Stimulated activated CD4-positive, alpha-beta T cell treated with anti-CD3 and anti-CD28 coated beads, Interleukin-1b, Interleukin-23, amount 100 ng/mL, for 48 hours (primary cell): ENCODE measurements around the gene ENTHD1.
"Not testable (repeated sequence)": the region's sequence is repeated elsewhere in the genome, so short reads cannot be mapped to it uniquely, and the experiment has no call there.

Experiments used
- DNase-seq: peaks from one replicate; pipeline ENCODE4 v3.0.0-alpha.2; 2020

ENTHD1 gene

DNA sequence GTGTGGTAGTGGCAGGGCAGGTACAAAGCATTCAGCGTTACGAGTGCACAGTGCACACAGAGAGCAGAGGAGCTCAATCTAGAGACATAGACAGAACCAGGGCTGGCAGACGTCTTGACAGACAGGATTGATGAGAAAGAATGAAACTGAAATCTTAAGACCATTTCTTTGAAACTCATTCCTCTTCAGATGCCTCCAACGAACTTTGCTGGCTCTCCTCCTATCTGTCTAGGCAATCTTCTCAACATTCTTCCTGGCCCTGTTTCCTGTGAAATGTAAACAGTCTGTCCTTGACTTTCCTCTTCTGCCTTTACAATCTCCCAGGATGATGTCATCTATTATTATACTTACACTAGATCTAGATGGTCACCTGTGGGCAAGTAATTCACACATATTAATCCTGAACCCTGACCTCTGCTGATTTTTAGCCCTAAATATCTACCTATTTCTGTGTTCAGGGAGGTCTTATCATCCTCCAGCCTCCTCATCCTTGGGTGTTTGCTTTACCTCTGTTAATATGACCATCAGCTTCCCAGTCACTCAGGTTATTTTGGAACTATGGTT is 119.5 kb downstream of the ENTHD1 start:
- peak; percentile 30 for DNase-seq

DNA sequence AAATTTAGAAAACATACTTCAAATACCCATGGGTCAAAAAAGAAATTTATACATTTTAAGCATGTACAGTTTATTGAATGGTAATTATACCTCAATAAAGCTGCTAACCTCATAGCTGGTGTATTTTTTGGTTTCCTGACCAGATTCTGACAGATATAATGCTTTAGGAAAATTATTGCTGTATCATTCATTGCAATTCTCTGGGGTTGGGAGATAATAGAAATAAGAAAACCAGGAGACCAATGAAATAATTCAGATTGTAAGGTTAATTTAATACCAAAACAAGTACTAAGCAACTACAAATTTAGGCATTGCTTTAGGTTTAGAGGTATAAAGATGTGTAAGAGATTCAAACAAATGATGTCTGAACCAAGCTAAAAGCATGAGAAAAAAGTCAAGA is 120.1 kb downstream of the ENTHD1 start:
- DNase-seq, result no peak

DNA sequence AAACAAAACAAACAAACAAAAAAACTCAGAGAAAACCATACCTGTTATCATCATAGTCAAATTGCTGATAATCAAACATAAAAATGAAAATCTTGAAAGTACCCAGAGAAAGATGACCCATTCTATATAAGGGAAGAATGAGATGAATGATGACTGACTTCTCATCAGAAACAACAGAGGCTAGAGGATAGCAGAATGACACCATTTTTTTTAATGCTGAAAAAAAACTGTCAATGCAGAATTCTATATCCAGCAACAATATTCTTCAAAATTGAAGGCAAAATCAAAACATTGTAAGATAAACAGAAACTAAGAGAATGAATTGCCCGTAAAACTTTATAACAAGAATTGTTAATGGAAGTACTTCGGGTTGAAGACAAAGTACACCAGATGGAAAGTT is 122.1 kb downstream of the ENTHD1 start:
- DNase-seq, result no peak

DNA sequence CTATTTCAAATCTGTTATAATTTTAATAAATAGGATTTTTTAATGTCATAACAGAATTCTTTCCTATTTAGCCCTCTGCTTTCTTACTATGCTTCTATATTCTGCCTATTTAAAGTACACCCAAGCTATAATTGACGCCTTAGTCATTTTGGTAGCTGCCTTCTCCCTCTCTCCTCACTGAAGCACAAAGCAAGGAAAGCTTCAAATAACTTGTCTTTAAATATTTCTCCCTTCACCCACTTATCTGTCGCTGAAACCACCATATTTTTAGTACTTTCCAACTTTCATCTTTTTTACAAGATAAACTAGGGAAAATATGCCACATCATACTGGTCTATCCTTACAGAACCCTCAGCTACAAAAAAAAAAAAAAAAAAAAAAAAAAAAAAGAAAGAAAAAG is 127.9 kb downstream of the ENTHD1 start:
- no peak for DNase-seq

DNA sequence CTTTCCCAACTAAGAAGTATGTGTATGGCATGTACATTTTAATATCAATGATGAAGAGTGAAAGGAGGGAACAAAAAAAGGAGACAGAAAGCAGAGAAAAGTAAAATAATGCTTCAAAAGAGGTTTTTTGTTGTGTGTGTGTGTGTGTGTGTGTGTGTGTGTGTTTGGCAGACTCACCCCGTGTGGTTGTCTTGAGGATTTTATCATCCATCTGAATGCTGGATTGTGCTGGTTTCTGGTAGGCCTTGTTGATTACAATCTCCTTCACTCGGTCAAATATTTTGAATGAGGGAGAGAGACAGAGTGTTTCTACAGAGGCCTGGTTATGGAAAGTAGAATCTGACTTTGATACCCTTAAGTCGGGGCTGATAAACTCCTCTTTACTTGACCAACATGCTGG is 128.5 kb downstream of the ENTHD1 start:
- no peak for DNase-seq

DNA sequence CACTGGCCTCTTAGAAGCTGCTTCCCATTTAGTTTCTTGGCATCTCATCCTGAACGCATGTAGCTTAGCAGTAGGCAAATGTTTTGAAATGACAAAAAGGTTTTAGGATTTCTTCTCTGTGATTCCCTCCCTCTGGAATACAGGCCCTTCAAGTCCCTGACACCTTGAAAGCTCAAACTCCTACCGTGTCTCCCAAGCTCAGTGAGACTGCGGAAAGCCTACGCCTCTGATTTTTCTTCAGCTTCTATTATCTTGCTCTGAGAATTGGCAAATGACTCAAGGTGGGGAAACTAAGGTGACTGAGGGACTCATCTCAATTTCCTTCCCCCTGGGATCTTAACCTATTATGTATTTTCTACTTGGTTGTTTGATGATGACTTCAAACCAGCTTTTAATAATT is 130.3 kb downstream of the ENTHD1 start:
- no peak for DNase-seq

DNA sequence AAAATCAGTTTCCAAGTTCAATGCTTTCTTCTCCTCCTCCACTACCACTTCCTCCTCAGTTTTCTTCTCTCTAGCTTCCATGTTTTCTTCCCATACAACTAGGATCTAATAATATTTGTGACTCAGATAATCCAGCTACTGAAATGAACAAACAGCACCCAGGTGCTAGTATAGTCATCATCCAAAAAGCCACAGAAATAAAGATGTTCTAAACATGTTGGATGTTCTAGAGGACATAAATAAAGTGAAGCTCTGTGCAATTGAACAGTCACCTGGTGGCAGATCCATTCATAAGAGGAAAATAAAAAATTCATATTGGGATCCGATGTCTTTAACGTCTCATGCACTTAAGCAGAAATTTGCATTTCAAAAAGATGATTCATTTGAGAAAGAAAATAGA is 142.8 kb downstream of the ENTHD1 start:
- no peak for DNase-seq

DNA sequence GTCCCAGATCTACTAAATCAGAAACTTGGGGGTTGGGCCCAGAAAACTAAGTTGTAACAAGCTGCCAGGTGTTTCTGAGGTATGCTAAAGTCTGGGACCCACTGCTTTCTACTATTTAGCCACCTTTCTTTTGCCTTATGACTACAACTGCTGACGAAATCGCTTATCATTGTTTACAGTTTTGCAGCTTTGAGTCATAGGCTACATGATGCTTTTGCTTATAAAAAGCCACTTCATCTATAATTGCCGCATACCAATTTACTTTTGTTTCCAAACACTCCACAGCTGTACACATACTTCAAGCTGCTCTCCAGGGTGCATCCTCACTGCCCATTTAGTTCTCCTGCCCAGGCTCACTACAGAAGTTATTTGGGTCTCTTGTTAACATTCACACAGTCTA is 144.7 kb downstream of the ENTHD1 start:
- DNase-seq, result no peak

DNA sequence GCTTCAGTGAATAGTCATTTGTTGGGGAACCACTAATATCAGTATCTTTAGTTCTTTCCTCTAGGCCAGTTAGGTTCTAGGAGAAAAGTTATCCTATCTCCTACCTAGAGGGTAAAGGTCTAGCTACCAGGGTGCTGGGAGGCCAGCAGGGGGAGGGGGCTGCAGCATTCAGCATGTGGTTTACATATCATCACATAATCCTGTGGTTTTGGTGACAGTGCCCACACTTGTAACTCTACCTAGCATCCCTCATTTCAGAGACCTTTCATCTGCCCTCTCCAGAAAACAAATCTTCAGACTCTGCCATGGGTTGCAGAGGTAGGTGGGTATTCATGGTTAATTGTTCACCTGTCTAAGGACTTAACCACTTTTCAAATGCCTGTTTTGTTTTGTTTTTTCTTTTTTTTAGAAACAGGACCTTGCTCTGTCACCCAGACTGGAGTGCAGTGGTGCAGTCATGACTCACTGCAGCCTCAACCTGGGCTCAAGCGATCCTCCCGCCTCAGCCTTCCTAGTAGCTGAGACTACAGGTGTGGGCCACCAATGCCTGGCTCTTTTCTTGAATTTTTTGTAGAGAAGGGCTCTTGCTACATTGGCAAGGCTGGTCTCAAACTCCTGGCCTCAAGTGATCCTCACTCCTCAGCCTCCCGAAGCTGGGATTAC is 146.8 kb downstream of the ENTHD1 start:
- peak; percentile 23 for DNase-seq

DNA sequence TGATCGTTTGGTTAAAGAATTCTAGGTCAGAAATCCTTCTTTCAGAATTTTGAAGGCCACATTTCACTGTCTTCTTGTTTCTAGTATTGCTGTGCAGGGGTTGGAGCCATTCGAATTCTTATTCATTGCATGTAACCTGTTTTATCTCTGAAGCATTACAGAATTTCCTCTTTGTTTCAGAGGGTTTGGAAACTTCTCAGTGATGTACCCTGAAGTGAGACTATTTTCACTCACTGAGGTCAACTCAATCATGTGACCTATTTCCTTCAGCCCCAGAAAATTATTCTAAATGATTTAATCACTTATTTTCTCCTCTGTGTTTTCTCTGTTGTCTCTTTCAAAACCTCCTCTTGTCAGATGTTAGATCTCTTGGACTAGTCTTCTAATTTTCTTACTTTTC is 147.8 kb downstream of the ENTHD1 start:
- DNase-seq, result no peak

DNA sequence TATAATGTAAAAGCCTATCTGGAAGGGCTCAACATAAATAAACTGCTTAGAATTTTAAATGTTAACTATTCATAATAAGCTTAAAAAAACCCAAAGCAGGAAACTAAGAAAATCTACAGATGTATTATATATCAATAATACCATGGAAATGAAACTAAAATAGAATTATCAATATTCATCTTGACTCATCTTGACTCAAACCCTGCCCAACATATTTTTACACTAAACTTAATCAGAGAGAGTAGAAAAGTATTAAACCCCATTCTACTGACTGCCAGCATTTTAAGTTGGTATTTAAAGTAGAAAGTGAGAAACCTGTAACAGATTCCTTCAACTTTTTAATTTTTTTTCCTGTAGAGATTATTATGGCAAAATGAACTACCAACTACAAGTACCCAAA is 149.2 kb downstream of the ENTHD1 start:
- no peak for DNase-seq

DNA sequence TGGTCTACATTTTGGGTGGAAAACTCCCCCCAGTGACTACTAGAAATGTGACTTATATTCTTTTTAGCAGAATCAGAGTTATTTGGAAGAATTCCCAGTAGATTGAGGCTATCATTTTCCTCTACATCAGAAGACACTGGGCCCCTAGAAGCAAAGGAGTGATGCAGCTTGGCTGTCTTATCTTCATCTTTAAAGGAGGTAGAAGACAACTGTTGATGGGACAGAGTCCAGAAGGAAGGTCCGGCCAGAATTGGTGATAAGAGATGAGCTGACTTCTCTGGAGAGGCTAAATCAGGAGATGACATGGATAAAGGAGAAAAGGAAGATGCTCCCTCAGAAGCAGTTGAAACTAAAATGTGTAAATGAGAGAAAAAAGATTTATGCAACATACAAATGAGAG is 149.6 kb downstream of the ENTHD1 start:
- DNase-seq, result no peak

DNA sequence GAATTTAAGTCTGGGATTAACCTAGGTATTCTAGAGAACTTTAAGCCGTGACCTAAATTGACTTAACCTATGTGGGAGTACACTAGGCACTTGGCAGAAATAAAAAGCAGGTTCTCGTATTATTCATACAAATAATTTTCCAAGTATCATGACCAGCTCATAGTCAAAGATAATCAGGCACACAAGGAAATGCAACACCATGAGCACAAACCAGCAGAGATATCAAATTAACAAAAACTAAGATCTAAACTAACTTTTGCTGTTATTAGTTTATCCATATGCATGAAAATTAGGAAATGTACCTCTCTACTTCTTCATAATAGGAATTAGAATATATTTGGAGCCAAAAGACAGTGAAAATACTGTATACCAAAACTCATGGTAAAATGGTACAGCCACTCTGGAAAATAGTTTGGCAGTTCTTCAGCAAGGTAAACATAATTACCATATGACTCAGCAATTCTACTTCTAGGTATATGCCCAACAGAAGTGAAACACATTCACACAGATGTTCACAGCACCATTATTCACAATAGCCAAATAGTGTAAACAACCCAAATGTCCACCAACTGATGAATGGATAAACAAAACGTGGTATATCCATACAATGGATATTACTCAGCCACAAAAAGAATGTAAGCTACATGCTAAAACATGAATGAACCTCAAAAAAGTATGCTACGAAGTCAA is 154.1 kb downstream of the ENTHD1 start:
- no peak for DNase-seq

DNA sequence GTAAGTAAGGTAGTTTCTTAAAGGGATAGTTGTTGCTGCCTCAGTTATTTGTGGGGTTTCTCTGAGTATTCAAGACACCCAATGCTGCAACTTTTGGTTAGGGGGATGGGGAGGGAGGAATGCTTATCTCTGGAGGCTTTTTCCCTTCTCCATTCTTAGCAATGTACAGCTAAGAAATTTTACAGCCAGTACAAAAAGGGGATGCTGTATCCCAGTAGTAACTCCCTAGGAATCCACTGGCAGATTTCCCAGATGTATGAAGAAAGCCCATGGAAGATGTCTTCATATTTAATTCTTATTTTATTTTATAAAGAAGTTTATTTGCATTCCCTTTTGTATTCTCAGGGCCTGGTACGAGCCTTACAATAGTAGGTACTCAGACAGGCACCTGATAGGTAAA is 154.8 kb downstream of the ENTHD1 start:
- no peak for DNase-seq

DNA sequence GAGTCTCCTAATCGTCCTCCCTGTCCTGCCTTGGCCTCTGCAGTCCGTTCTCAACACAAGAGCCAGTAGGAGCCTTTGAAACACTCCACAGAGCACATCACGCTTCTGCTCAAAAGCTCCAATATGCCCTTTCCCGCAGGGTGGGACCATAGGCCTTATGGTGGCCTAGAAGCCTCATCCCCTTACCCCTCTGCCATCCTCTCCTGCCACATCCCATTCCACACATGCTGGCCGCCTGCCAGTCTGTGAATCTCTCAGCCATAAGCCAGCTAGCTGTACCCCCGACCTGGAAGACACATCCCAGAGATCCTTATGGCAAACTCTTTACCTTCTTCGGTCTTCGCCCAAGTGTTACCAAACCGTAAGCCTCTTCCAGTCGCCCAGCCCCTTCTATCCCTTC is 157.8 kb downstream of the ENTHD1 start:
- DNase-seq, result no peak

DNA sequence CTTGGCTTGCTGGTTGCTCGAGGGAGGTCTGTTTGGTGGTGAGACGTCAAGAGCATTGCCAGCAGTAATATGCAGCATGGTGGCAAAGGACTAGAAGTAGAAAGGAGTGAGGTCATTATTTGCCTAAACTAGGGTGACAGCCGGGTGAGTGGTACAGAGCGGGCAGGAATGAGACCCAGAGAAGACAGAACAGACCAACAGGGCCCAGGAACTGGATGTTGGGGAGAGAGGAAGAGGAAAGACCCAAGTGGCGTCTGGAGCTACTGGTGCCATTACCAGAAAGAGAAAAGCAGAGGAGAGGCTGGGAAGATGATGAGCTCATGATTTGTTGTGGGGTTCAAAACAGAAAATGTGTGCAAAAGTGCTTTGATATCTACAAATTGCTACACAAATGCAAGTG is 158.7 kb downstream of the ENTHD1 start:
- no peak for DNase-seq

DNA sequence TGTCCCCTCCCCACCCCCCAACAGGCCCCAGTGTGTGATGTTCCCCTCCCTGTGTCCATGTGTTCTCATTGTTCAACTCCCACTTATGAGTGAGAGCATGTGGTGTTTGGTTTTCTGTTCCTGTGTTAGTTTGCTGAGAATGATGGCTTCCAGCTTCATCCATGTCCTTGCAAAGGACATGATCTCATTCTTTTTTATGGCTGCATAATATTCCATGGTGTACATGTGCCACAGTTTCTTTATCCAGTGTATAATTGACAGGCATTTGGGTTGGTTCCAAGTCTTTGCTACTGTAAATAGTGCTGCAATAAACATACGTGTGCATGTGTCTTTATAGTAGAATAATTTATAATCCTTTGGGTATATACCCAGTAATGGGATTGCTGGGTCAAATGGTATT is 159.5 kb downstream of the ENTHD1 start:
- DNase-seq, result not testable (repeated sequence)

DNA sequence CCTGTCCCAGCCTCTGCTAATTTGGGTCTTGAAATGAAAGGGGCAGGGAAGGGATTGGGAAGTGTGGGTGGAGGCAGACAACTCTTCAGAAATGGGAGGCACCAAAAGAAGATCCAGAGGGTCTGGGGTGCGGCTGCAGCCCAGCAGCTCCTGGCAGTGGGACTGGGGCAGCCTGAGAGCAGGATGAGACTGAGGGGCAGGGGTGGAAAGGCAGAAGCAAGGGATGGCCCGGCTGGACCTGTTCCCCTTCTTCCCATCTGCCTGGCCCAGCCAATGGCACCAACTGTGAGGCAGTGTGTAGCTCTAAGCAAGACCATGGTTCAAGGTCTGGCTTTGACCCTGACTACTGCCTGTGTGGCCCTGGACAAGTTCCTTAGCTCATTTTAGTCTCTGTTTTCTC is 160.4 kb downstream of the ENTHD1 start:
- DNase-seq, result no peak

DNA sequence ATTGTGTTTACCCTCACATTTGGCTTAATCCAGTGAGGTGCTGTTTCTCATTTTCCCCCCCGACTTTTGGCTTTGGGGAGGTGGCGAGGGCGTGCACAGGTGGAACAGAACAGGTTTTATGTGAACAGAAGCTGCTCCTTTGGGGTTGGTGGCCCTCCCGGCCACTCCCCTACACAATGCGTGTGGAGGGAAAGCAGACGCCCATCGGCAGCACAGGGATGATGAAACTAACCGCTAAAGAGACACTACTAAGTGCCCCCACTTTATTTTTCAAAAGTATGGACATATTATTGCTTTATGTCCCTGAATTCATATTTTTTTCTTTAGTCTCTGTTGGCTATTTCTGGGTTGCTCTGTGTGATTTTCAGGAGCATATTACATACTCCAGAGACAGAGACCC is 160.9 kb downstream of the ENTHD1 start:
- no peak for DNase-seq

DNA sequence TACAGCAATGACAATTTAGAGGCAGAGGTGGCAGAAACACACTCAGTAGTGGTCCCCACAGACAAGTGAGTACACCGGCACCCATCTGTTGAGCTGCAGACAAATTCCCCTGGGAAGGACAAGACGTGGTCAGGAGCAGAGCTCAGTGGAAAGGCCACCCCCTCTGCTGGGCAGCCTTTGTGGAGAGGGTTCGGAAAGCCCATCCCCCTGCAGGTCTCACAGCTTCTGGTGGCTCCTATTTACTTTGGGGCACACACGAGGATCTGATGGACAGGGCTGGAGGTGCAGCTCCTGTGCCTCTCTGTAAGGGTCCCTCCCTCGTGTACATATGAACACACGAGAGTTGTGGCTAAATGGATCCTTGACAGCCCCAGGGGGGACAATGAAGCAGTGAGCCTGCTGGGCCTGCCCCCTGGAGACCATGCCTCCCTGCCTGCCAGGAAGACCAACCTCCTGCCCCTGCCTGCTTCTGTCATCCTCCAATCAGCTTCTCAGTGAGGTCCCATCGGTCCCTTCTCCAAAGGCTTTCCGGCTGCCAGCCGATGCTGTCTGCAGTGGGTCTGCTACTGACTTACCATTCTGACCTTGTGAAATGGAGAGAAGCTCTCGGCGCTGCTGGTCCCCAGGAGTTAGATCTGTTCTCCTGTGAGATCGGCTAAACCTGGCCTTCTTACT is 161.5 kb downstream of the ENTHD1 start:
- DNase-seq, result no peak

DNA sequence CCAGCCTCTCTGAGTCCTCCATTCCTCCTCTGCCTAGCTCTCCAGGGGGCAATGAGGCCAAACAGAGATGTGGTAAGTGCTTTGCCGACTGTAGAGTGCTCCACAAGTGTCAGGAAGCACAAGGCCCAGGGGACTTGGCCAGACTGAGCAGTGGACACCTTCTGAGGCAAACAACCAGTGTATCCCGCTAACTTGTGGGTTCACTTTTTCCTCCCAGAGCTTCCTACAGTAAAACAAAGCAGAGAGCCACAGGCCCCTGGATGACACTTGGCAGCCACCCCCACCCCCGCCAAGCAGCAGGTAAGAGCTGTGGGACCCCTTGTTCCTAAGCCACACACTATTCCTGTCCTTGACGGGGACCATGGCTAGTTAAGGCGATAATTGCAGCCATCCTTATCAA is 162.1 kb downstream of the ENTHD1 start:
- no peak for DNase-seq

DNA sequence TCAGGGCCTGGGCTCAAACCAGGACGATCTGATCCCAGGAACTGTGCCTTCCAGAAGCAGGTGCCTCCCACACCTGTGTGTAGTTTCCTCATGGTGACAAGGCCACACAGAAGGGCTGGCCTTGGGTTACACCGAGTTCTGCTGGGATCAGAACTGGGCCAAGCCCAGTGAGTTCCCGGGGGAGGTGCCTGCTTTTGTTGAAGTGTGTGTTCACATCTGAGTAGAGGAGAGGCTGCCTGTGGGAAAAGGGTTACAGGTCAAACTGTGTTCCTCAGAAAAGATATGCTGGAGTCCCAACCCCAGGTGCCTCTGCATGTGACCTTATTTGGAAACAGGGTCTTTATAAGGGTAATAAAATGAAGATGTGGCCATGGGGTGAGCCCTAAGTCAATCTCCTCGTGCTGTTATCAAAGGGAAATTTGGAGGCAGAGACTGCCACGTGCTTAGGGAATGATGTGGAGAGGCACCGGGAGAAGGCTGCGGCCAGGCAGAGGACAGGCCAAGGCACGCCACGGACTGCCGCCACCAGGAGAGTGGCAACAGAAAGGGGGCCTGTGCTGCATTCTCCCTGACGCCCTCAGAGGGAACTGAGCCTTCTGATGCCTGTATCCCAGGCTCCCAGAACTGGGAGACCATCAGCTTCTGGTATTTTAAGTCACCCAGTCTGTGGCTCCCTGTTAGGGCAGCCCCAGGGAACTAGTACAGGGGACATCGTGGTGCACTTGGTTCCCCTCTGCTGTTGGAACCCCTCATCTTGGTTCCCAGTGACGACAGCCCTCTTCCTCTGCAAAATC is 164.2 kb downstream of the ENTHD1 start:
- DNase-seq, result no peak

DNA sequence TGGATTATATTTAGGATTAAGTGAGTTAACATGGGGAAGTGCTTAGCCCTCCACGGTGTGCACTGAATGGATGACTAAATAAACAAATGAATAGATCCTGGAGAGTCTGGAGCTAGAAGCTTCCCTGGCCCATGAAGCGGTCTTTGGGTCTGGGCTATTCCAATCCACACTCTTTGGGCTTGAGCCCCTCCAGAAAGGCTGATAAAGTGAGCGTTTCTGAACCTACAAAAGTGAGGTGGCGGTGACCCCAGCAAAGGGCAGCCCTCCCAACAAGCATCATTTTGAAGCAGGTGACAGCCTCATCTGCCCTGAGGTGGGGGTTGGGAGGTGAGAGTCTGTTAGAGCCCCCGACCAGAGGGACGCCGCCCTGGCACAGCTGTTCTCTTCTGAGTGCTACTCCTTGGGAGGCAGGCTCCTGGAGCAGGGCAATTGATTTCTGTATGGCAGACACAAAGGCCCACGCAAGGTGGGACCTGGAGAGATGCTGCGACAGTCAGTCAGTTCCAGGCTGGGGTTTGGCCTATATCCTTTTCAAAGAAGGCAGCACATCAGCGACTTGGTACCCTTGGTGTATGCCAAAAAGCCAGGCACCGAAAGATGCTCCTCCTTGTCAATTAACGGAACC is 165.2 kb downstream of the ENTHD1 start:
- DNase-seq, result no peak
